Measurements from ENCODE around the gene NFATC2IP. TPM values are rescaled to one million over a fixed set of nuclear protein-coding genes. Genes with fewer than 3 reads are reported as not detected.

Gene NFATC2IP
- total and polyA plus RNA-seq, 2 of the 4 experiments (the other 2 are of a cell fraction), result 10.0 to 29.1 TPM

- Histone ChIP-seq H3K4ac (ENCODE audit: low read depth, low read length) (no peak overlapping the region), H4K91ac (ENCODE audit: insufficient read depth, low read depth, low read length) (no peak overlapping the region), H2BK5ac (ENCODE audit: low read depth, low read length, poor library complexity, severe bottlenecking) (no peak overlapping the region), H3K9ac (ENCODE audit: low read depth, low read length) (no peak overlapping the region), H3K23ac (ENCODE audit: low read depth, low read length) (no peak overlapping the region), H3K4me2 (ENCODE audit: low read depth, low read length) (no peak overlapping the region), H3K9me1 (ENCODE audit: insufficient read depth, low read length) (no peaks in the 10 kb centered on the region), H3K14ac (replicated peaks; ENCODE audit: low read depth, low read length) (no peak overlapping the region), H3K18ac (ENCODE audit: low read depth, low read length) (no peak overlapping the region), H4K5ac (ENCODE audit: low read depth, low read length) (no peak overlapping the region), H3K4me1 (ENCODE audit: control insufficient read depth, insufficient read depth, low read length) (no peaks in the 10 kb centered on the region), H2BK15ac (ENCODE audit: low read depth, low read length) (no peak overlapping the region), H4K8ac (ENCODE audit: low read depth in 2 of 2, low read length in 2 of 2) (no peak overlapping the region), H2AFZ (replicated peaks; ENCODE audit: low read length, poor library complexity) (no peak overlapping the region), H3K4me3 (ENCODE audit: insufficient read depth, low read depth, low read length) (no peak overlapping the region), H3K36me3 (ENCODE audit: control insufficient read depth, insufficient read depth, low read length) (peaks cover 60% of the 10 kb centered on the region), H2BK120ac (ENCODE audit: low read depth, low read length) (no peak overlapping the region), H2BK20ac (ENCODE audit: low read depth, low read length) (no peak overlapping the region), H3K27ac (ENCODE audit: insufficient read depth, low read length) (no peak overlapping the region), H2AK9ac (replicated peaks; ENCODE audit: low read depth, low read length, poor library complexity) (no peak overlapping the region), H3K79me1 (ENCODE audit: low read depth in 1 of 2, low read length in 2 of 2) (peaks cover 0 to 8% of the 10 kb centered on the region in 2 experiments; a peak in 1 of 4 replicates), H2AK5ac (ENCODE audit: low read depth, low read length) (no peak overlapping the region), H3K27me3 (ENCODE audit: control insufficient read depth, insufficient read depth, low read length) (no peaks in the 10 kb centered on the region), H4K20me1 (ENCODE audit: insufficient read depth, low read length) (no peaks in the 10 kb centered on the region), H3K9me3 (ENCODE audit: control insufficient read depth, insufficient read depth, low read length) (peaks cover 5% of the 10 kb centered on the region), H3K56ac (ENCODE audit: extremely low read depth, insufficient read depth, low read length) (no peak overlapping the region)
- ATAC-seq (ENCODE audit: low read depth), result no peak
- intact Hi-C loops (cut with micrococcal nuclease), result no loop called here
- DNase-seq, result no peak
- no TSS peak for BruUV-seq (replicated peaks)
- in situ Hi-C loops (cut with MboI; ENCODE audit: low sequenced_read_pairs), result no loop called here
- no CpG with 5 or more reads among the region's 13 CpGs for WGBS, 2 experiments (ENCODE audit: extremely low coverage in 2 of 2, insufficient read length in 1 of 2)
- TF ChIP-seq USF2 (IDR thresholded peaks at IDR 0.05; ENCODE audit: low read depth, low read length) (no peak), BHLHE40 (IDR thresholded peaks at IDR 0.05; ENCODE audit: low read depth, low read length) (no peak)
- dilution Hi-C loops (cut with HindIII; ENCODE audit: low sequenced_read_pairs, unreplicated experiment), result no loop called here
- CTCF ChIA-PET, result no interaction called here
- POLR2A ChIA-PET (ENCODE audit: unreplicated experiment), result no interaction called here
Measured at GRCh38 chr16:28986492-28986891, 35.8 kb downstream of the NFATC2IP start.
